ENCODE results near the gene MTSS2. TPM values are rescaled to one million over a fixed set of nuclear protein-coding genes. Genes with fewer than 3 reads are reported as not detected.

Gene MTSS2
- total RNA-seq, 1 donor from 2014 or later = 0.43 TPM

DNA sequence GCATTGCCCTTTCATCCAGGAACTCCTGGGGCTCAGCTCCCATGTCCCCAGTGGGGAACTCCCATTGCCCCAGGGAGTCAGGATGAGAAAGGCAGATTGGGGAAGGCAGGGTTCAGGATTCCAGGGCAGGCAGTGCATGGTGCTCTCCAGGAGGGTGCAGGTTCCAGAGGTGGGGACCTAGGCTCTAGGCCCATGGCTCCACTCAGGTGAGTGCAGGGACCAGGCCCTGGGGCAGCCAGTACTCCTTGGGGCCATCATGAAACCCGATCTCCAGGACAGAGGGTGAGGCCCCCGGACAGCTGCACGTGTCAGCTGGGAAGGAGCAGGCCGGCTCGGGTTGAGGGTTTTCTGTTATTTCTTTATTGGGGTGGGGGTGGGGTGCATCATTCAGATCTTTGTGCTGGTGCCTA, 1.3 kb upstream of the MTSS2 start:
- intact Hi-C loops (cut with micrococcal nuclease) = no loop called here

DNA sequence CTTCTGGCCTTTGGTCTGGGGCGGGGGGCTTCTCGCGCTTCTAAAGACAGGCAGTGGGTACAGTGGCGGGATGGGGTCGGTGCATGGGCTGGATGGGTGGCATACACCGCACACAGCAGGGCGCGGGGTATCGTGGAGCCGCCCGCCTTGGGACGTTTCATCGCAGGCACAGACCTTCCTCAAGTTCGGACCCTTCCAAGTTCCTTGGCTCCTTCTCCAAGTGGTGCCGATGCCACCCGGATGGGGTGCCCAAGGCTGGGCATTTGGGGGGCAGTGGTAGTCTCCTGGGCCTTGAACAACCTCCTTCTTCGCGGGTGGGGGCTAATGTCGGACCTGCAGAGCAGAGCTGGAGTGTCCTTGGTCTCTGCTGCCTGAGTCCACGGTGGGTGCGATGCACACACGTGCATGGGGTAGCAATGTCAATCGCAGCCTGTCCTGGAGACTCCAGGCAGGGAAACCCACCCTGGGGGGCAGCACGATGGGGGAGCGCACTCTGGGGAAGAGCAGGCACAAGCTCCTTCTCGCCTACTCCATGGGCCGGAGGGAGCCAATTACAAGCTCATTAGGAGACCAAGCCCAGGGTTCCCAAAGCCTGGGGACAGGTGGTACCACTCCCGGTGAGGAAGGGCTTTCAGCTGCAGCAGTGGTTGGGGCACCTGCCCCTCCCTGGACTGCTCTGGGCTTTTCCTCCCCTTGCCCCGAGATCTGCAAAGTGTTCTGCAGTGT, 686 bp upstream of the MTSS2 start:
- intact Hi-C loops (cut with micrococcal nuclease) = no loop called here

DNA sequence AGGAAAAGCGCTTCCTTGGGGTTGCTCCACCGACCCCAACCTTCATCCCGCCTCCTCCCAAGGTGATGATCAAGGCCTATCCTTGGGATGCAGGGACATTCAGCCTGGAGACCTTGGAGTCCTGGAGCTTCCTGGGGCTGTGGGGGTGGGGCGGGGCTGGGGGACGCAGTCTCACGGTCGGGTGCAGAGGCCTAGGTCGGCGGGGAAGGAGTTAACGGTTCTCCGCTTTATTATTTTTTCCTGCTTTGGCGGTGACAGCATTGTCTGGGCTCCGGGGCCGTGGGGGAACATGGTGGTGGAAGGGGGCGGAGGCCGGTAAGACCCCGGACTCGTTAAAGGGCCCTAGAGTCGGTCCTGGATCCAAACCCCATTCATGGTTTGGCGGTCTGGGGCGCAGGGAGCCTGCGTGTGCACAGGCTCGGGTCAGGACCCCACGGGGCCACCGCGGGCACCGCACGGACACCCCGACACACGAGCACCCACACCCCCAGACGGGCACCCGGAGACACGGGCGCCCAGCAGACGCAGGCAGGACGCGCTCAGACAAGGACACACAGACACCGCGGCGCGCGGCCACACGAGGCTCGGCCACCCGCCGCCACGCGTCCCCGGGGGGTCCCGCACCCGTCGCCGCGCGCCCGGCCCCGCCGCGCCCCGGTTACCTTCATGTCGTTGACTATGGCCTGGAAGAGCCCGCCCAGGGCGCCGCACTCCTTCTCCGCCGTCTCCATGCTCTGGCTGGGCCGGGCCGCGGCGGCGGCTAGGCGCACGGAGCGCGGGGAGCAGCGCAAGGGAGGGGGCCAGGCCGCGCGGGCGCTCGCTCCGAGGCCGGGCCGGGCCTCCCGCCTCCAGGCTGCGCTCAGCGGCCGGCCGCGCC, 554 bp downstream of the MTSS2 start:
- intact Hi-C loops (cut with micrococcal nuclease) = loop anchor here (1.0 kb wide), 1 partner anchor 52 kb away; no protein-coding TSS in a partner anchor

DNA sequence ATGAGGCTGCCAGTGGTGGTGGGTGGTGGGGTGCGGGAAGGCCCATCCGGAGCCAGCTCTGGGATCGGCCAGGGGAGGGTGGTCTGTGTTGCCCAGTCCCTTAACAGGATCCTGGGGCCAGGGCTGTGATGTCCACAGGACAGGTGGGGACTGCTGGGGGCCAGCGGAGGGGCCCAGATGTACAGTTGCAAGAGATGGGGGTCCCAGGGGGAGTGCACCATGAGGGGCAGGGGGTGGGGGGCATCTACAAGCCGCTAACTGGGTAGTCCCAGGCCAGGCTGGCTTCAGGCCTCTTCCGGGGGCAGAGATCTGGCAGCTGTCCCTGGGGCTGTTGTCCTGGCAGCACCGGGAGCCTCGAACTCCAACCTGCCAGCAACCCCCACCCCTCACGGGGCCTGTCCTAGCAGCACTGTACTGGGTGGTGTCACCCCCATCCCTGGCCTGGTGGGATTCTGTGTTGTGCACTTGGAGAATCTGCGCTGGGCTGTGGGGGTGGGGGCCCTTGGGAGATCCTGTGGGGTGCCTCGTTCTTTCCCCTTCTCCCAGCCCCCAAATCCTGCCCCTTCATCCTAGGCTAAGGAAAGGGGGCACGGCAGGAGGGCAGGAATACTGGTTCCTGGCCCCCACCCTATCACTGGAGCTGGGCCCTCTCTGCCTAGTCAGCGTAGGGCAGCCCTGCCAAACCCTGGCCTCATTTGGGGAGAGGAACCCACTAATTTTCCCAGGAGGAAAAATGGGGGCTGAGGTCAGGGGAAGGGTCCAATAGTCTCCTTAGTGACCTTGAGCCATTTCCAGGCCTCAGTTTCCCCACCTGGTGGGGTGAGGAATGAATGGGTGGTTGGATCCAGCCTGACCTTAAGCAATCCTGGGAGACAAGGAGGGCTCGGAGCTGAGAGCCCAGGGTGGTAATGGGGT, 1.4 kb downstream of the MTSS2 start:
- intact Hi-C loops (cut with micrococcal nuclease) = loop anchor here (1.0 kb wide), 1 partner anchor 53 kb away; no protein-coding TSS in a partner anchor

DNA sequence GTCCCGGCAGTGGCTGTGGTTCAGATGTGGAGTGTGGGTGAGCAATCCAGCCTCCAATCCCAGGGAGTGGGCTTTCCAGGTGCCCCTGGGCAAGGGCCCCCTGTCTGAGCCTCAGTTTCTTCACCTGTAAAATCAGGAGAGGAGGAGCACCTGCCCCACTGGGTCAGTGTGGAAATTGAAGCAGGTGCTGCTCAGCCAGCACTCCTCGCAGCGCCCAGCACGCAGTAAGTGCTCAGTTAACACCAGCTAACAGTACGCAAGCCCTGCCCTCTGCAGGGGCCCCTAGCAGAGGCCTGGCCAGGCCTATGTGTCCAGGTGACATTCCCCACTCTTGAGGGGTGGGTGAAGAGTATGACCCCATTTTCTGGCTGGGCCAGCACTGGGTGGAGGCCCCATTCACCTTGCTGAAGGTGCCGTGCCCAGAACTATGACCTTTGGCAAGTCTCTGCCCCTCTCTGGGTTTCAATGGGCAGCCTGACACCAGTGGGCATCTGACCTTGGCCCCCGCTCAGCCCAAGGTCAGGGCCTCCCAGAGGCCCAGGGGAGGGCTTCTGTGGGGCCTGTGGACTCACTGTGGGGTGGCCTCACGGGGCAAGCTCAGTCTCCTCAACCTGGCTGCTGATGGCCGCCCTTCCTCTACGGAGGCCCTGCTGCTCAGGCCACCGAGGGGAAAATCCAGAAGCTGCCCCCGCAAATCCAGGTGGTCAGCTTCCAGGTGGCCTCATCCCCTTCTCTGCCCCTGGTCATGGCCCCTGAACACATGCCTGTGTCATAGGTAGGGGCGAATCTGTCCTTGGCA, 2.5 kb downstream of the MTSS2 start:
- intact Hi-C loops (cut with micrococcal nuclease) = no loop called here

DNA sequence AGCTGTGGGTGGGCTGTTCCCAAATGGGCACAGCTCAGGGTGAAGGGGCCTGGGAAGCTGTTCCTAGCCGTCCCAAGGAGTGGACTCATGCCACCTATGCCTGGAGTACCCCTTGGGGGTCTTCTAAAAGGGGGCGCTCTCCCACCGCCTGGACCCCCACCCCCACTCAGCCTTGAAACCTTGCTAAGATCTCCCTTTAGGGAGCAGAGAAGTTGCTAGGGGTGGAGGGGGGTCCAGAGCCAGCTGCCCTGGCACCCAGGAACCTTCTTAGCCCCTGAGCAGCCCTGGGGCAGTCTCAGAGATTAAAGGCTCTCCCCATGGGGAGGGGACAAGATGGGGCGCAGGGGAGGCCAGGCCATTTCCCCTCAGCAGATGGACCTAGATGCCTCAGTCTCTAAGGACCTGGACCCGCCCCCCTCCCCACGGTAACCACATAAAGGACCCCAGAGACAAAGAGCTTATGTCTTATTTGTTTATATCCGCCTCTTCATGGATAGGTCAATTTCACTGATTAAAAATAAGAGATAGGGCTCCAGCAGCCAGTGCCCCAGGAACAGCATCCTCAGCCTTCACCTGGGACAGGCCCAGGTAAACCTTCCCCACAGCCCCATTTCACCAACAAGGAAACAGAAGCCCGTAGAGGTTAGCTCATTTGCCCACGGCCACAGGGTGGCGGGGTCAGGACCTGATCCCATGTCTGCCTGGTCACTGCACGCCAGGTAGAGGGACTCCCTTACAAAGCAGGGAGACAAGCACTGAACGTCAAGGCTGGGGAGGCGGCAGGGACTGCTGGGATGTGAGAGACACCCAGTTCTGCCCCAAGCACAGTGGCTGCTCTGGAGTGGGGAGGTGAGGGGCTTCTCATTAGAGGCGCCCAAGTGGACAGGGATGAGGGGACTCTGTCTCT, 3.4 kb downstream of the MTSS2 start:
- intact Hi-C loops (cut with micrococcal nuclease) = no loop called here

DNA sequence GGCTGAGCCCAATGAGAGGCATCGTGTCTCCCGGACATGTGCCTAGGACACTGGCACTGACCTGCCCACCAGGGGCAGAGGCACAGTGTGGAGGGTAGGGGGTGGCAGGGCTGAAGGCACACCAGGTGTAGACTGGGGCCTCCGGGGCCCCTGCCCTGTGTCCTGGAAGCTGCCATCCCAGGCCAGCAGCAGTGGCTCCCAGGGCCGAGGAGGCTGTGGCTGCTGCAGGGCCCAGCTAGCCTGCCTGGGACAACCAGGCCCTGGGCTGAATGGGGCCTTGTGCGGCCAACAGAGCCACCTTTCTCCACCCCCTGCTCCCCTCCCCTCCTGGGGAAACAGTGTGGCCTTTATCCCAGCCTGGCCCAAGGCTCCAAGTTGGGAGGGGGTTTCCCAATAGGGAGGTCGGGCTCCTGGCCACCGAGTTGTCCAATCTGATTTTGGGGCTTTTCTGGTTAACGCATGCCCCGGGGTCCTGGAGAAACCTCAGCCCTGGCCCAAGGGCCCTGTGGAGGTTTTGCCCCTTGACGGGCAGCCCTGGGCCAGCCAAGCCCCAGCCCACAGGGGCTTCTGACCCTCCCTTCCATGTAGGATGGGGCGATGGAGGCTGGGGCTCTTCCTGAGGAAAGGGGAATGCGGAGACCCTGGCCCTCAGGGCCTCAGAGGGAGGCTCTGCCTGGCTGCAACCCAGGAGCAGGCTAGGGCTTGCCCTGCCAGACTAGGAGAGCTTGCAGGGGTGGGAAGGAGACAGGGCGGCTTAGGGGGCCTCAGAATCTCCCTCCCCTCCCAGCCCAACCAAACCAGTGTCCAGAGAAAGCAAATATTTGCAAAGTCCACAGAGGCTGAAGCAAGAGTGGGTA, 4.2 kb downstream of the MTSS2 start:
- intact Hi-C loops (cut with micrococcal nuclease) = no loop called here

DNA sequence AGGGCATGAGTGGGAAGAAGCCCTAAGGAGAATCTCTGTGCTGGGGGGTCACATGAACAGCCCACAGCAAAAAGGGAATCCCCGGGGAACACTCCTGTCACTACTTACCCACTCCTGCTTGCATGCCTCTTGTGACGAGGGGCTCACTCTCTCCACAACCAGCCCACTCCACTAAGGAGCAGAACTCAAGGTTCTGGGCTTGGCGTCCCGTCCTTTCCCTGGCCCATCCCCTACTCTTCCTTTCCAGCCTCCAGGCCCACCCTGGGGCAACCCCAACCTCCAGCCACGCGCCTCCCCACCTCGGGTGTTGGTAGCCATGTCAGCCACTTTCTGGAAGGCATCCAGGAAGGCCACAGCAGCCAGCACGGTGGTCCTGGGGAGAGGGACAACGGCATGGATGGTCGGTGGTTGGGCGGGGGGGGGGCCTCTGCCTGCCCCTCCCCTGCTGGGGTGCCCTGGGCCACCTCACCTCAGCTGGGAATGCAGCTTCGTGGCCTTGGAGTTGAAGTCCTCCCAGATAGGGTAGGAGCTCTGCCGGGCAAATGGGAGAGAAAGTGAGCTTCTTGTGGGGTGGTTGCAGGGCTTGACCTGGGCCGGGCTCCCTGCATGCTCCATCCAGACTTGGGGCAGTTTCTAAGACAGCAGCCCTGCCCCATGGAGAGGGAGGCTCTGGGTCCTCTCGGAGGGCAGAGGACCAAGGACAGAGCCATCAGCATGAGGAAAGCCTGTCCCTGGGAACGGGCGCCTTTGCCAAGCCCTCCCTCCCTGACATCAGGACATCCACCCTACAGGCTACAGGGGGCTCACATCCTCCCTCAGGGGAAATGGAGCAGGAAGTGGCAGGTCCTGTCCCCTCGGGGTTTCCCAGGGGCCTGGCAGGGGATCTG, 5.1 kb downstream of the MTSS2 start:
- intact Hi-C loops (cut with micrococcal nuclease) = loop anchor here (1.0 kb wide), 1 partner anchor 91 kb away; no protein-coding TSS in a partner anchor

DNA sequence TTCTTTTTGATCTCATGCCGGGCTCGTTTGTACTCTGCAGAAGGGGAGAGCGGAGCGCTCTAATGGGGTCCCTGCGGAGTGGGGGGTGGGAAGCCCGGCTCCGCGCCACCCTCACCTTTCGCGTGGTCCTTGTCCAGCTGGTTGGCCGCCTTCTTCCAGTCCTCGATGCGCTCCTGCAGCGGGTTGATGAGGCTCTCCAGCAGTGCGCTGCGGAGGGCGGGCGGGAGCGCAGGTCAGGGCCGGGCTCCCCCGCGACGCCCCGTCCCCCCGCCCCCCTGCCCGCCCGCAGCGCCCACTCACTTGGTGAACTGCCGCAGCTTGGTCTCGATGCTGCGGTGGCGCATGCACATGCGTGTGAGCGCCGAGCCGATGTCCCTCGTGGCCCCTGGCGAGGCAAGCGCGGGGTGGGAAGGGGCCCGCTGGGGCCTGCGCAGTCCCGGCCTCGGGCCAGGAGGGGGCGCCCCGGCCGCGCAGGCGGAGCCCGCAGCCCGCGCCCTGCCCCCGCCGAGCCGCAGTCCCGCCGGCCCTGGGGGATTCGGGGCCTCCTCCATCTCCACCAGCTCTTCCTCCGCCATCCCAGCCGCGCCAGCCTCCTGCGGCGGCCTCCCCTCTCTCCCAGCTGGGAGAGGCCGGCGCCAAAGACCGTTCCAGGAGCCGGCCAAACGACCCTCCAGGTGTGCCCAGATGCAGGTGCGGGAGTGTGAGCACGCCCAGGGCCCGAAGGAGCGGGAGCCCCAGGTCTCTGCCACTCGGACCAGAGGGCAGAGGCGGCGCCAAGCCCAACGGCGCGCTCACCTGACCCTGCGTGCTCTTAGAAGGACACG, 6.0 kb downstream of the MTSS2 start:
- intact Hi-C loops (cut with micrococcal nuclease) = loop anchor here (1.0 kb wide), 1 partner anchor 91 kb away; no protein-coding TSS in a partner anchor

DNA sequence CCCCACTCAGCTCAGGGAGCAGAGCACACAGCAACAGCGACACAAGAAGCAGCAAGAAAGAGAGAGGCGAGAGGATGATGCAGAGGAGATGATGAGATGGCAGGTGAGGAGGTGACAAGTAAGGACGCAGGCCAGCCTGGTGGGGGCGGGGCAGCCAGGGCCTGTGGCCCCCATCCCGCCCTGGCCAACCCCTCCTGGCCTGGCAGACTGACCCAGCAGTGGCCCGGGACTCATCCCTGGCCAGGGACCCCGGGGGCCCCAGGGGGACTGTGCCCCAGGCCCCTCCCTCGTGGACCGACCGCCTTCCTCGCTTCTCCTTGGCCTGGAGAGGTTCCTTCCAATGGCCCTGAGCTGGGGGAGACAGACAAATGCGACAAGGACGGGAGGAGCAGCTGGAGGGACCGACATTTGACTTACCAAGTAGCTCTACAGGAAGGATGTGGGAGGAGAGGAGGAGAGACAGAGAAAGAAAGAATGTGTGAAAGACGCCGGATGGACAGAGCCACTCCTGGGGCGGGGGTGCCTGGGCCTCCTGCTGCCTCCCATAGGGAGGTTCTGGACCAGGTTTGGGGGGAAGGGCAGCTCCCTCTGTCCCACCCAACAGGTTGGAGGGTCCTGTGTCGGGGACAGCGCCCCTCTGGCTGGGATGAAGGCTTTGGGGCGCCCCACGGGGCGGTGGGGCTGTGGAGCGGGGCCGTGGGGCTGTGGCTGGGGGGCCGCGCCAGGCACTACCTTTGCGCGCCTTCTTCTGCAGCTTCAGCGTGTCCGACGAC, 6.8 kb downstream of the MTSS2 start:
- intact Hi-C loops (cut with micrococcal nuclease) = no loop called here

DNA sequence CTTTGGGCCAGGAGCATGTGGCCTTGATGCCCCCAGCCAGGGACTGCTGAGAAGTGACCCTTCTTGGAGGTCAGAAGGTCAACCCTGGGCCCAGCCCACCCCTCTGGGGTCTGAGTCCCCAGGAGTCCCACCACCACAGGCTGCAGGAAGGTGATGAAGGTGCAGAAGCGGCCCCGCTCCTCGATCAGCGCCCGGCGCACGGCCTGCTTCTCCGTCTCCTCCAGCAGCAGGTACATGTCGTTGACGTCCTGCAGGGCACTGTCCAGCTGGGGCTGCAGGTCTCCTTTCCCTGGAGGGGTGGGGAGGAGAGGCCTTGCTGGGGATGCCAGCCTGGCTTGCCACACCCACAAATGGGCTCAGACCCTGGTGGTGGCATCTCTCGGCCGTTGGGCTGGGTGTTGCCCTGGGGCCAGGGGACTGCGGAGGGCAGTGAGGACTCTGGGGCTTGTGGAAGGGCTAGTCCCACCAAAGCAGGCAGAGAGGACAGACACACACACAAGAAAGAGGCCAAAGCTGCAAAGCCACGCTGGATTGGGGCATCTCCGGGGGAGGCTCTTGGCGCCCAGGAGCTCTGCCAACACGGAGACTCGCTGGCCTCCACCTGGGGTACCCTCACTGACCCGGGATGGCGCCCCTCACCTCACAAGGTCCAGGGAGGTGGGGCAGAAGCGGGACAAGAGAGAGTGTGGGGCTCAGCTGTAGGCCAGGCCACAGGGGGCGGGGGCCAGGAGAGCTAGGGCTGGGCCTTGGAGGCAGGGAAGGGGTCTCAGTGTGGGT, 7.5 kb downstream of the MTSS2 start:
- intact Hi-C loops (cut with micrococcal nuclease) = no loop called here

DNA sequence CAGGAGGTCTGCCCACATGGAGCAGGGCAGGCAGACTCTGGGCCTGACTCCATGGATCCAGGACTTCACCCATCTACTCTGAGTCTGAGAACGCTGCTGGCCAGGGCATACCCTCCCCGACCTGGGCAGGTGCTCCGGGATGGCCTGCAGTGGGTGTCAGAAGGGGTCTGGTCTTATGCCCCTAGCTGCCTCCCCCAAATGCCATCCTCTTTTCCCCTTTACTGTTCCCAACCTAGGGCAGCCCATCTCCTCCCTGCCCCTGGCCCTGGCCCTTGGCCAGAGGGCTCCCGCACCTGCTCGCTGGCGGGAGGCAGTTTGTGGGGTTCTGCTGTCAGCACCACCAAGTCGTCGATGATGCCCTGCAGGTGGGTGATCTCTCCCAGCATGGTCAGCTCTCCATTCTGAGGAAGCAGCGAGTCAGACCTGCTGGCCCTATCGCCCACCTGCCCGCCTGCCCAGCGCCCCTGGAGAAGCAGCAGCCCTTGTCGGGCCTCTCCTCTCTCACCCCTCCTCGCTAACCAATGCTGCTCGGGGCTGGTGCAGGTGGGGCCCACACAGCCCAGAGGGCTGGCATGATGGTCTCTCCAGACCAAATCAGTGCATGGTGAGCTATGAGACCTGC, 8.2 kb downstream of the MTSS2 start:
- intact Hi-C loops (cut with micrococcal nuclease) = no loop called here

DNA sequence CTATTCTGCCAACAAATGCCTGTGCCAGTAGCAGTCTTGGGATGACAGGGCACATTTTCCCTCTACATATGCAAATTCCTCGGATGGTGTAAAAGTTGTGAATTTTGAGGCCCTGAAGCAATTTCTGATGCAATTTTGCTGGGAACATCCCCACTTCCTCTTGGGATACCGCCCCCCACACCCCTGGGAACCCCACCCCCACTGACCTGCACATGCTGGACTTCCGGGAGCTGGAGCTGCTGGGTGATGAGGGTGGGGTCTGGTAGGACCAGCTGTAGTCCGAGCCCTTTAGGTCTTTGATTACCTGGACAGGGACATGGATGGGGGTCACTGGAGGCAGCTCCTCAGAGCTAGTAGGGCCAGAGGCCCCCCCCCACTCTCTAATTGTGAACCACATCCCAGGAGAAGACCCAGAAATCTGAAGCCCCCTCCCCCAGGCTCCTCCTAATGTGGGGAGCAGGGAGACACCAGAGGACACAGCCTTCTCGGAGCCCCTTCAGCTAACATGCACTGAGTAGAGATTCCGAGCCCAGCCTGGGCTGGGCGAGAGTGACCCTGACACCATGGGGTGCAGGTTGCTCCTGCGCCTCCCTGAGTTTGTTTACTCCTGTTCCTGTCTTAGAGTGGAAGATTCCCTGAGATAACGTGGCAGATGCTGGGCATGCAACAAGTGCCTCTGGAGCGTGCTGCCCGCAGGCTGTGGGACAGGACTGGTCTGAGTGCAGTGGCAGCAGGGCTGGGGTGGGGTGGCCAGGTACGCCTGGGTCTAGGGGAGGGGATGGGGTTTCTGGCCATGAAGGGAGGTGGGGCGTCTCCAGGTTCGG, 9.0 kb downstream of the MTSS2 start:
- intact Hi-C loops (cut with micrococcal nuclease) = no loop called here
